Measurements from ENCODE around the gene TMEM54. TPM values are rescaled to one million over a fixed set of nuclear protein-coding genes. Genes with fewer than 3 reads are reported as not detected.

Gene TMEM54
- total RNA-seq, 1 experiment from 2014 or later = 61.5 TPM

DNA sequence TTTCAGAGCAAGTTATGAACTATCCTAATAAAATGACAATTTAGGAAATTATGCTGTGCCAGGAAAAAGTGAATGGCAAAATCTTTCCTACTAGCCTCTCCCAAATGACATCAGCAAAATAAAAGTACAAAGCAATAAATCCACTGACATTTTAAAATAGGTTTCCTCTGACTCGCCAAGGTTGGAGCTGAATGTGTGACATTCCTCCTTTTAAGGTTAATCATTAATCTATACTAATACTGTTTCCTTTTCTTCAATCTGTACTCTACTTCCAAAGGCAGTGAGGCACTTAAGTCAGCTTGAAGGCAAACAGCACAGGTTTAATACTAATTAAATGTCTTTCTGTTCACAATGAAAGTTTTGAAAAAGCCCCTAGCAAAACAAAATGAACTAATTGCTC is 47.7 kb upstream of the TMEM54 start:
- TF ChIP-seq, protein P1, sequence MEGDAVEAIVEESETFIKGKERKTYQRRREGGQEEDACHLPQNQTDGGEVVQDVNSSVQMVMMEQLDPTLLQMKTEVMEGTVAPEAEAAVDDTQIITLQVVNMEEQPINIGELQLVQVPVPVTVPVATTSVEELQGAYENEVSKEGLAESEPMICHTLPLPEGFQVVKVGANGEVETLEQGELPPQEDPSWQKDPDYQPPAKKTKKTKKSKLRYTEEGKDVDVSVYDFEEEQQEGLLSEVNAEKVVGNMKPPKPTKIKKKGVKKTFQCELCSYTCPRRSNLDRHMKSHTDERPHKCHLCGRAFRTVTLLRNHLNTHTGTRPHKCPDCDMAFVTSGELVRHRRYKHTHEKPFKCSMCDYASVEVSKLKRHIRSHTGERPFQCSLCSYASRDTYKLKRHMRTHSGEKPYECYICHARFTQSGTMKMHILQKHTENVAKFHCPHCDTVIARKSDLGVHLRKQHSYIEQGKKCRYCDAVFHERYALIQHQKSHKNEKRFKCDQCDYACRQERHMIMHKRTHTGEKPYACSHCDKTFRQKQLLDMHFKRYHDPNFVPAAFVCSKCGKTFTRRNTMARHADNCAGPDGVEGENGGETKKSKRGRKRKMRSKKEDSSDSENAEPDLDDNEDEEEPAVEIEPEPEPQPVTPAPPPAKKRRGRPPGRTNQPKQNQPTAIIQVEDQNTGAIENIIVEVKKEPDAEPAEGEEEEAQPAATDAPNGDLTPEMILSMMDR (IDR thresholded peaks at IDR 0.05) = no peak
- no peak for TF ChIP-seq POLR2AphosphoS5 (IDR thresholded peaks at IDR 0.05; ENCODE audit: low read depth, low read length)
- TF ChIP-seq, protein P2, sequence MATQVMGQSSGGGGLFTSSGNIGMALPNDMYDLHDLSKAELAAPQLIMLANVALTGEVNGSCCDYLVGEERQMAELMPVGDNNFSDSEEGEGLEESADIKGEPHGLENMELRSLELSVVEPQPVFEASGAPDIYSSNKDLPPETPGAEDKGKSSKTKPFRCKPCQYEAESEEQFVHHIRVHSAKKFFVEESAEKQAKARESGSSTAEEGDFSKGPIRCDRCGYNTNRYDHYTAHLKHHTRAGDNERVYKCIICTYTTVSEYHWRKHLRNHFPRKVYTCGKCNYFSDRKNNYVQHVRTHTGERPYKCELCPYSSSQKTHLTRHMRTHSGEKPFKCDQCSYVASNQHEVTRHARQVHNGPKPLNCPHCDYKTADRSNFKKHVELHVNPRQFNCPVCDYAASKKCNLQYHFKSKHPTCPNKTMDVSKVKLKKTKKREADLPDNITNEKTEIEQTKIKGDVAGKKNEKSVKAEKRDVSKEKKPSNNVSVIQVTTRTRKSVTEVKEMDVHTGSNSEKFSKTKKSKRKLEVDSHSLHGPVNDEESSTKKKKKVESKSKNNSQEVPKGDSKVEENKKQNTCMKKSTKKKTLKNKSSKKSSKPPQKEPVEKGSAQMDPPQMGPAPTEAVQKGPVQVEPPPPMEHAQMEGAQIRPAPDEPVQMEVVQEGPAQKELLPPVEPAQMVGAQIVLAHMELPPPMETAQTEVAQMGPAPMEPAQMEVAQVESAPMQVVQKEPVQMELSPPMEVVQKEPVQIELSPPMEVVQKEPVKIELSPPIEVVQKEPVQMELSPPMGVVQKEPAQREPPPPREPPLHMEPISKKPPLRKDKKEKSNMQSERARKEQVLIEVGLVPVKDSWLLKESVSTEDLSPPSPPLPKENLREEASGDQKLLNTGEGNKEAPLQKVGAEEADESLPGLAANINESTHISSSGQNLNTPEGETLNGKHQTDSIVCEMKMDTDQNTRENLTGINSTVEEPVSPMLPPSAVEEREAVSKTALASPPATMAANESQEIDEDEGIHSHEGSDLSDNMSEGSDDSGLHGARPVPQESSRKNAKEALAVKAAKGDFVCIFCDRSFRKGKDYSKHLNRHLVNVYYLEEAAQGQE (IDR thresholded peaks at IDR 0.05; ENCODE audit: insufficient read depth in 1 of 2, low read depth in 2 of 2, low read length in 1 of 2) = no peak
- TF ChIP-seq TCF7L2 (IDR thresholded peaks at IDR 0.05; ENCODE audit: low read depth, low read length) = no peak
- TF ChIP-seq SIN3A (IDR thresholded peaks at IDR 0.05; ENCODE audit: borderline replicate concordance, insufficient read depth, low read depth, low read length) = no peak
- peaks cover 9% of the 10 kb centered on the region for H3K4me1 ChIP-seq (ENCODE audit: control insufficient read depth, insufficient read depth, low read length)
- H3K4me3 ChIP-seq (ENCODE audit: low read depth in 2 of 2, low read length in 2 of 2) = no peak overlapping the region
- no TSS peak for BruUV-seq (replicated peaks)
- H3K27me3 ChIP-seq (ENCODE audit: control insufficient read depth, insufficient read depth, low read length) = no peaks in the 10 kb centered on the region
- no peaks in the 10 kb centered on the region; the same call in 1 of the 2 replicates for H3K36me3 ChIP-seq (ENCODE audit: control insufficient read depth, insufficient read depth, low read length)
- DNase-seq (ENCODE audit: low read depth, low spot score) (no peak), ATAC-seq (no peak)
- no peaks in the 10 kb centered on the region for H3K9me3 ChIP-seq (ENCODE audit: control insufficient read depth, insufficient read depth, low read depth, low read length)
- in situ Hi-C loops (cut with HindIII; ENCODE audit: low pct_unique_long_range_greater_than_20kb, low sequenced_read_pairs) (no loop called here), intact Hi-C loops (cut with micrococcal nuclease; ENCODE audit: unreplicated experiment) (no loop called here)
- no peak overlapping the region for H3K27ac ChIP-seq (ENCODE audit: low read length)
- POLR2A ChIA-PET = no interaction called here
- CTCF ChIA-PET = no interaction called here

DNA sequence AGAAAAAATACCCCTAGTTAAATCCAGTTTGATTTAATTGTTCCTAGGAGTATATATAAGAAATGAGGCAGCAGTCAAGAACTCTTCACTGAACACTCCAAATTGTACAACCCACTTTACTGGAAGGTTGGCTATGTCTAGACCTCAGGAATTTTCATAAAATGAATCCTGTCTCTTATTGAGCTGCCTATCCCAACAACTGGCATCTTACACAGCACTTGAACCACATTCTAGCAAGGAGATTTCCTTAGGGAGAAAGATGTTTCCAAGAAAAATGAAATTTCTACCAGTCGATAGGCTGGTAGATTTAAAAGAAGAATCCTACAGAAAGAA is 47.2 kb upstream of the TMEM54 start:
- ChIA-PET POLR2A (no interaction called here), CTCF (no interaction called here)
- BruUV-seq (replicated peaks) = no TSS peak
- DNase-seq (ENCODE audit: low read depth, low spot score) = no peak
- TF ChIP-seq POLR2AphosphoS5 (IDR thresholded peaks at IDR 0.05; ENCODE audit: low read depth, low read length) = no peak
- no peak overlapping the region for H3K27ac ChIP-seq (ENCODE audit: low read length)
- in situ Hi-C loops (cut with HindIII; ENCODE audit: low pct_unique_long_range_greater_than_20kb, low sequenced_read_pairs) = no loop called here
- no peak overlapping the region for H3K4me3 ChIP-seq (ENCODE audit: low read depth in 2 of 2, low read length in 2 of 2)
- no peaks in the 10 kb centered on the region for H3K27me3 ChIP-seq (ENCODE audit: control insufficient read depth, insufficient read depth, low read length)
- intact Hi-C loops (cut with micrococcal nuclease; ENCODE audit: unreplicated experiment) = no loop called here
- no peaks in the 10 kb centered on the region for H3K9me3 ChIP-seq (ENCODE audit: control insufficient read depth, insufficient read depth, low read depth, low read length)
- peaks cover 5% of the 10 kb centered on the region for H3K4me1 ChIP-seq (ENCODE audit: control insufficient read depth, insufficient read depth, low read length)
- no peaks in the 10 kb centered on the region; the same call in 1 of the 2 replicates for H3K36me3 ChIP-seq (ENCODE audit: control insufficient read depth, insufficient read depth, low read length)
- no peak for ATAC-seq

DNA sequence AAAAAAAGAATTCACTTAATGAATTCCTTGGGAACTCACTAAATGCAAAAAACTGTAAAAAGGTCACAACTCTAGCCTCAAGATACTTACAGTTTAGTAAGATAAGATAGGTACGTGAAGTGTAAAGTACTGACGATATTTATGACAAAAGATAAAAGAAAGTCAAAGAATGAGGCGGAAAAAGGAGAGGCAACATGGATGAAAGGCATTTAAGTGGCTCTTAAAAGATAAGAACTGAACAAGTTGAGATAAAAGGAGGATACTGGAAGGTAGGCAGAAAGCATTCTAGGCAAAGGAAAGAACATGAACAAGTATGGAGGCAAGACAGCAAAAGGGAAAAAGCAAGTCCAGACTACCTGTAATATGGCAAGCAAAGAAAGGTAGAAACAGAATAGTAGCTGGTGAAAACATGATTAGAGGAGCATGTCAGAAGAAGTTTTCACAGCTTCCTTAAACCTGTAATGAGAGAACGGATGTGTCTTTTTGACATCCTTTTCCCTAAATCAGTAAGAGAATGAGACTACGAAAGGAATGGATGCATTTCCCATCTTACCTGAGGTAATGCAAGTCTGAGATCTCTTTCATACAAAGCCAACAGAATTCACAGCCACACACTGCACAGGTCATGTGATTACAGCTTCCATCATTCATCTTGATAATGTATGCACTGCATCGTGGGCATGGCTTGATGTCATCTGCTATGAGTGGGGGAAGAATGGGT is 46.6 kb upstream of the TMEM54 start:
- Histone ChIP-seq H3K4me1 (ENCODE audit: control insufficient read depth, insufficient read depth, low read length) (0 out of 2 replicates have a peak, but pooled peaks cover 4% of the 10 kb centered on the region), H3K9me3 (ENCODE audit: control insufficient read depth, insufficient read depth, low read depth, low read length) (no peaks in the 10 kb centered on the region), H3K27ac (ENCODE audit: low read length) (no peak overlapping the region), H3K27me3 (ENCODE audit: control insufficient read depth, insufficient read depth, low read length) (no peaks in the 10 kb centered on the region), H3K4me3 (ENCODE audit: low read depth in 2 of 2, low read length in 2 of 2) (no peak overlapping the region), H3K36me3 (ENCODE audit: control insufficient read depth, insufficient read depth, low read length) (no peaks in the 10 kb centered on the region; the same call in 1 of the 2 replicates)
- in situ Hi-C loops (cut with HindIII; ENCODE audit: low pct_unique_long_range_greater_than_20kb, low sequenced_read_pairs) (no loop called here), intact Hi-C loops (cut with micrococcal nuclease; ENCODE audit: unreplicated experiment) (no loop called here)
- no peak for ATAC-seq
- ChIA-PET POLR2A (no interaction called here), CTCF (no interaction called here)
- TF ChIP-seq TCF7L2 (IDR thresholded peaks at IDR 0.05; ENCODE audit: low read depth, low read length) (no peak), POLR2AphosphoS5 (IDR thresholded peaks at IDR 0.05; ENCODE audit: low read depth, low read length) (no peak), SIN3A (IDR thresholded peaks at IDR 0.05; ENCODE audit: borderline replicate concordance, insufficient read depth, low read depth, low read length) (no peak)
- TF ChIP-seq, protein P1 (IDR thresholded peaks at IDR 0.05) = no peak
- TF ChIP-seq, protein P2 (IDR thresholded peaks at IDR 0.05; ENCODE audit: insufficient read depth in 1 of 2, low read depth in 2 of 2, low read length in 1 of 2) = no peak
- DNase-seq (ENCODE audit: low read depth, low spot score) = no peak
- no TSS peak for BruUV-seq (replicated peaks)

Data from Panc1 (cell line).